OCI-LY1 (cell line): ENCODE data around the gene ADD1.

Experiments used
- H2AFZ ChIP-seq: fragments of 200-600 bp; sonication (generic), shearing (Covaris generic); 2 replicates; pipeline ENCODE4 v1.6.0; 2014; ENCODE audit warnings: antibody characterized with exemption, mild to moderate bottlenecking, low read length
- H3F3A ChIP-seq: fragments of 200-600 bp; sonication (generic), shearing (Covaris generic); 2 replicates; pipeline ENCODE4 v1.6.0; 2014; ENCODE audit warnings: mild to moderate bottlenecking, antibody characterized with exemption, low read length, moderate library complexity; ENCODE audit not compliant: insufficient read depth
- H3K27ac ChIP-seq: fragments of 200-600 bp; sonication (generic); 2 replicates; pipeline ENCODE4 v1.5.1; 2014; ENCODE audit warnings: low read length, mixed run types, mild to moderate bottlenecking, low read depth; ENCODE audit not compliant: poor library complexity, severe bottlenecking
- H3K27me3 ChIP-seq: fragments of 200-600 bp; sonication (generic); 2 replicates; pipeline ENCODE4 v1.6.0; 2014; ENCODE audit warnings: antibody characterized with exemption, mild to moderate bottlenecking, low read length, moderate library complexity; ENCODE audit not compliant: insufficient read depth
- H3K36me3 ChIP-seq: fragments of 200-600 bp; sonication (generic); 2 replicates; pipeline ENCODE4 v1.6.1; 2014; ENCODE audit warnings: mild to moderate bottlenecking, antibody characterized with exemption, low read length, moderate library complexity, mixed read lengths; ENCODE audit not compliant: insufficient read depth
- H3K4me1 ChIP-seq: fragments of 200-600 bp; sonication (generic); 2 replicates; pipeline ENCODE4 v1.5.1; 2014; ENCODE audit warnings: mild to moderate bottlenecking, low read length, moderate library complexity; ENCODE audit not compliant: insufficient read depth, severe bottlenecking
- H3K4me2 ChIP-seq: fragments of 200-600 bp; sonication (generic), shearing (Covaris generic); 2 replicates; pipeline ENCODE4 v1.6.1; 2014; ENCODE audit warnings: low read length
- H3K4me3 ChIP-seq: fragments of 200-600 bp; sonication (generic); 2 replicates; pipeline ENCODE4 v1.5.1; 2014; ENCODE audit warnings: low read length, low read depth, mild to moderate bottlenecking, mixed read lengths; ENCODE audit not compliant: poor library complexity, severe bottlenecking
- H3K79me2 ChIP-seq: fragments of 200-600 bp; shearing (Covaris generic); 2 replicates; pipeline ENCODE4 v1.6.1; 2016; ENCODE audit warnings: mixed run types, low read length, mixed read lengths; ENCODE audit not compliant: insufficient read depth
- H3K9ac ChIP-seq: fragments of 200-600 bp; sonication (generic), shearing (Covaris generic); 2 replicates; pipeline ENCODE4 v1.6.1; 2014; ENCODE audit warnings: mild to moderate bottlenecking, low read length, mixed read lengths
- H3K9me2 ChIP-seq: fragments of 200-600 bp; sonication (generic), shearing (Covaris generic); 2 replicates; pipeline ENCODE4 v1.6.1; 2014; ENCODE audit warnings: low read depth, mild to moderate bottlenecking, low read length, mixed read lengths
- H3K9me3 ChIP-seq: fragments of 200-600 bp; shearing (Covaris generic); 2 replicates; pipeline ENCODE4 v1.6.1; 2014; ENCODE audit warnings: low read length, mixed read lengths
- H4K20me1 ChIP-seq: fragments of 200-600 bp; sonication (generic), shearing (Covaris generic); 2 replicates; pipeline ENCODE4 v1.6.0; 2016; ENCODE audit warnings: mild to moderate bottlenecking, low read length; ENCODE audit not compliant: insufficient read depth
- CTCF ChIP-seq: fragments of 200-600 bp; sonication (generic), shearing (Covaris generic); IDR thresholded peaks from 2 replicates; pipeline ENCODE4 v1.5.1; 2017; ENCODE audit warnings: mild to moderate bottlenecking, antibody characterized with exemption, low read length, moderate library complexity, mixed read lengths
- EZH2 ChIP-seq: fragments of 200-600 bp; sonication (generic), shearing (Covaris generic); IDR thresholded peaks from 2 replicates; pipeline ENCODE4 v1.8.0; 2017; ENCODE audit warnings: borderline replicate concordance, mixed run types, mild to moderate bottlenecking, antibody characterized with exemption, low read length, moderate library complexity, mixed read lengths

Gene ADD1

GRCh38 chr4:2977211-2978088, 133.8 kb downstream of the ADD1 start:
- no peaks in the 10 kb centered on the region for H3K9me3 ChIP-seq
- H3K4me2 ChIP-seq = no peak overlapping the region
- no peaks in the 10 kb centered on the region for H3F3A ChIP-seq
- no peaks in the 10 kb centered on the region for H4K20me1 ChIP-seq
- H3K27me3 ChIP-seq = no peaks in the 10 kb centered on the region
- H3K36me3 ChIP-seq = no peaks in the 10 kb centered on the region
- H2AFZ ChIP-seq = no peak overlapping the region
- no peak overlapping the region for H3K4me3 ChIP-seq
- no peaks in the 10 kb centered on the region for H3K79me2 ChIP-seq
- no peak overlapping the region for H3K9ac ChIP-seq
- no peak overlapping the region for H3K27ac ChIP-seq
- TF ChIP-seq CTCF (no peak), EZH2 (no peak)
- H3K9me2 ChIP-seq = no peaks in the 10 kb centered on the region
- H3K4me1 ChIP-seq = no peaks in the 10 kb centered on the region
